Endothelial cell (in vitro differentiated cells): ENCODE data around the gene SPACA6. TPM values are rescaled to one million over a fixed set of nuclear protein-coding genes. Genes with fewer than 3 reads are reported as not detected.

Experiments used
- DNase-seq: peaks from one replicate; pipeline ENCODE4 v3.0.0; 2021; ENCODE audit warnings: low spot score
- H3K27ac Mint-ChIP-seq: one replicate; pipeline ENCODE4 v1.8.0; 2021; ENCODE audit warnings: mixed read lengths, inconsistent platforms; ENCODE audit not compliant: unreplicated experiment
- H3K27me3 Mint-ChIP-seq: one replicate; pipeline ENCODE4 v1.8.0; 2021; ENCODE audit warnings: mild to moderate bottlenecking, moderate library complexity, mixed read lengths, inconsistent platforms; ENCODE audit not compliant: unreplicated experiment
- H3K36me3 Mint-ChIP-seq: one replicate; pipeline ENCODE4 v1.8.0; 2021; ENCODE audit warnings: mild to moderate bottlenecking, low read depth, mixed read lengths, inconsistent platforms; ENCODE audit not compliant: unreplicated experiment
- H3K4me1 Mint-ChIP-seq: one replicate; pipeline ENCODE4 v1.8.0; 2021; ENCODE audit warnings: mild to moderate bottlenecking, mixed read lengths, inconsistent platforms; ENCODE audit not compliant: unreplicated experiment
- H3K4me3 Mint-ChIP-seq: one replicate; pipeline ENCODE4 v1.8.0; 2021; ENCODE audit warnings: mild to moderate bottlenecking, mixed read lengths, inconsistent platforms; ENCODE audit not compliant: unreplicated experiment
- H3K9me3 Mint-ChIP-seq: one replicate; pipeline ENCODE4 v1.8.0; 2021; ENCODE audit warnings: mixed read lengths, inconsistent platforms; ENCODE audit not compliant: unreplicated experiment
- CTCF ChIP-seq: fragments of 200-600 bp; sonication (generic); IDR thresholded peaks from one replicate; pipeline ENCODE4 v1.5.0; 2021; ENCODE audit warnings: antibody characterized with exemption; ENCODE audit not compliant: unreplicated experiment
- total RNA-seq: library from RNA; stranded (reverse); fragmentation: NEBNext Ultra II Directional; extraction: Animal tissue kit (Norgen Biotek cat#: 25700); gene quantifications from one replicate; pipeline ENCODE4 v1.2.1, GENCODE V29; 2021; ENCODE audit not compliant: unreplicated experiment

Gene SPACA6
- total RNA-seq, 1 donor from 2014 or later = 12.9 TPM

GRCh38 chr19:51699170-51699569 lies 6.0 kb downstream of the SPACA6 start:
- H3K27ac Mint-ChIP-seq = no peak overlapping the region
- H3K4me3 Mint-ChIP-seq = no peak overlapping the region
- no peak for TF ChIP-seq CTCF
- H3K4me1 Mint-ChIP-seq = peaks cover 25% of the 10 kb centered on the region
- no peak for DNase-seq
- H3K27me3 Mint-ChIP-seq = peaks cover 16% of the 10 kb centered on the region
- no peaks in the 10 kb centered on the region for H3K9me3 Mint-ChIP-seq
- peaks cover 60% of the 10 kb centered on the region for H3K36me3 Mint-ChIP-seq

- Mint-ChIP-seq H3K4me1 (peaks cover 14% of the 10 kb centered on the region), H3K9me3 (no peaks in the 10 kb centered on the region), H3K27me3 (peaks cover 17% of the 10 kb centered on the region), H3K27ac (no peak overlapping the region), H3K36me3 (peaks cover 51% of the 10 kb centered on the region), H3K4me3 (peak overlapping the region; percentile 56)
- DNase-seq = no peak
- no peak for TF ChIP-seq CTCF
Measured at GRCh38 chr19:51701468-51702100, 8.5 kb downstream of the SPACA6 start.

GRCh38 chr19:51702103-51702824 lies 9.1 kb downstream of the SPACA6 start:
- H3K4me1 Mint-ChIP-seq = peaks cover 14% of the 10 kb centered on the region
- peak; percentile 77 for DNase-seq
- H3K27ac Mint-ChIP-seq = peak overlapping the region; percentile 63
- no peak for TF ChIP-seq CTCF
- no peaks in the 10 kb centered on the region for H3K9me3 Mint-ChIP-seq
- H3K36me3 Mint-ChIP-seq = peaks cover 51% of the 10 kb centered on the region
- H3K27me3 Mint-ChIP-seq = peaks cover 15% of the 10 kb centered on the region
- peak overlapping the region; percentile 86 for H3K4me3 Mint-ChIP-seq

GRCh38 chr19:51702825-51703574 lies 9.9 kb downstream of the SPACA6 start:
- H3K27me3 Mint-ChIP-seq = peaks cover 15% of the 10 kb centered on the region
- no peaks in the 10 kb centered on the region for H3K9me3 Mint-ChIP-seq
- peaks cover 49% of the 10 kb centered on the region for H3K36me3 Mint-ChIP-seq
- DNase-seq = no peak
- peaks cover 14% of the 10 kb centered on the region for H3K4me1 Mint-ChIP-seq
- H3K4me3 Mint-ChIP-seq = peak overlapping the region; percentile 88
- H3K27ac Mint-ChIP-seq = peak overlapping the region; percentile 63
- no peak for TF ChIP-seq CTCF
